Measurements from ENCODE around the gene MAGEL2. TPM values are rescaled to one million over a fixed set of nuclear protein-coding genes. Genes with fewer than 3 reads are reported as not detected.

MAGEL2 gene
- 0.27 TPM in 1 of 2 replicates, not detected in the other for total RNA-seq (2014; rRNA removed; shearing (Covaris generic))

DNA sequence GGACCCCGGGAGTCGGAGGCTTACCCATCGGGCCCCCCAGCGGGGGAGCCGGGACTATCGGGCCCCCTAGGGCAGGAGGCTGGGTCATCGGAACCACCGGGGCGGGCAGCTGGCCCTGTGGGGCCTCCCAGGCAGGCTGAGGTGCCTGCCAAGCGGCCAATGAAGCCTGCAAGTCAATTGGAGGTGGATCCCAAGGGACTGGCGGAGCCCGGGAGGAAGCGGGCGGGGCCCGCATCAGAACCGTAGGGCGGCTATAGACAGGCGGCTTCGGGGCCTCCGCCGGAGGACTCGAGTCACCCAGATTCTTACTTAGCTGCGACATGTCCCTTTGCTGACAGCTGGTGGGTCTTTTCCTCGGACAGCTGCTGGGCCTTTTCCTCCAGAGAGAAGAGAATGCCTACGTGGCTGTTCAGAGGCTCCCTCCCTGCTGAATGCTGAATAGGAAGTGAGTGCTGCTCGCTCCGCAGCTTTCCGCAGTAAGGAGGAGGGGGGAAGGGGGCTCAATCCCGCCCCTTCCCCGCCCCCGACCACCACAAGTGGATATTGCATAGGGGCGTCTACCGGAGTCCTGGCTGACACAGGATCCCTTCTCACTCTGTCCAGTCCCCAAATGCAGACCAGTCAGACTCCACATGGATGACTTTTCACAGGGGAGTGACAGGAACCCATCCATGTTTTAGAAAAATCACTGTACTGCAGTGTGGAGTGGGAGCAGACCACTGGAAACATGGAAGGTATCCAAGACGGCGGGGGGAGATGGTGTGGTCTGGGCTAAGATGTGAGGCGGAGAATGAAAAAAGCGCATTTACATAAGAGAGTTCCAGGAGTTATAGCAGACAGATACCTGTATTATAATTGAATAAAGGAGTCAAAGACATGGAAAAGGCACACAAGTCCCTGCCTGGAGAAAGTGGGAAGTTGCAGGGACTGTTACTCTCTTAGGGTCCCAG, at the start of gene MAGEL2:
TSS of gene MAGEL2 (minus strand) at position 447 of the 950 bp plus-strand sequence. CDS start at position 322, 125 bp downstream.
- DNase-seq (ENCODE audit: low spot score) = no peak

DNA sequence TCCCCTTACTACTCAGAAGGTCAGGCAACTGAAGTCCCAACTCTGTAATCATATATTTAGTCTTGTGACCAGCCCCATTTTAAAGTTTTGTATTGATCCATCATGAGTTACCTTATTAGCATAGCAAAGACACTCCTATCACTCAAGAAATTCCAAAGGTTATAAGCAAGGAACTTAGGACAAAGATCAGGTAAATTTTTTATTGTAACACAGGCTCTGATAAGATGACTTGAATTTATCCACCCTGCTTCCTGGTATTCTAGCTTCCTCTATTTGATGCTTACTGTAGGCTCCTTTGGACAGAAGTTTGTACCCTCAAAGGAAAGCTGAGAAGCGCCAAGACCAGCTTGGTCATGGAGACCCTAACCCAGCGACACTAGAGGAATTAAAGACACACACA, 47.6 kb upstream of the MAGEL2 start:
- no peak for DNase-seq (ENCODE audit: low spot score)

DNA sequence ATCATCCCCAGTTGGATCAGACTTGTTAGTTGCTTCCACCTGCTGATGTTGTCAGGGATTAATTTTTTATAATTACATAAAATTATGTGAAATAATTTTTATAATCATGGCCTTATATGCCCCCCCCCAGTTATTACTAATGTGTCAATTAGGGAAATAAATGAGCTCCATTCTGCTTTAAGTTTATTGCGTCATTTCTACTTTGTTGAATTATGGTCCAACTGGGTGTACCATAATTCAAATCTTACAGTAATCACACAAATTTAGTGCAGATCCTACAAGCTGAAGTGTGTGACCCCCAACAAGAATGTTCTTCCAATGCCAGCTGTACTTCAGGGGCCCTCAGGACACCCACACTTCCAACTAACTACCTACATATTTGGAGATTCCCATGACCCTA, 46.9 kb upstream of the MAGEL2 start:
- DNase-seq (ENCODE audit: low spot score) = no peak

DNA sequence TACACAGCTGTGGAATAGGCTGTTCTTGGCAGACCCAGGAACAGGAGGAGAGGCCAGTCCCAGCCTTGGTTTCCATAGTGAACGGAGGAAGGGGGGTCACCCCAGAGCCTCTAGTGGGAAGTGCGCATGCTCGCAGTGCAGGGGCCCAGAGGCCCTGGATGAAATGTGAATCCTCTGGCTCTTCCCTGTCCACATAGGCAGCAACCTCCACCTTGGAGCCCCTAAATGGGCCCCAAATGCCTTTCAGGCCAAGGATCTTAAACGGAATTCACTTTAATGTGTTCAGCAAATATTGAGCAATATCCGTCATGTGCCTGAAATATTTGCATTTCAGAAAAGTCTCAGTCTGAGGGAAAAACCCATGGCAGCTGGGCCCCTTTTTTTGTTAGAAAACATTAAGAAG, 42.8 kb upstream of the MAGEL2 start:
- DNase-seq (ENCODE audit: low spot score) = no peak

DNA sequence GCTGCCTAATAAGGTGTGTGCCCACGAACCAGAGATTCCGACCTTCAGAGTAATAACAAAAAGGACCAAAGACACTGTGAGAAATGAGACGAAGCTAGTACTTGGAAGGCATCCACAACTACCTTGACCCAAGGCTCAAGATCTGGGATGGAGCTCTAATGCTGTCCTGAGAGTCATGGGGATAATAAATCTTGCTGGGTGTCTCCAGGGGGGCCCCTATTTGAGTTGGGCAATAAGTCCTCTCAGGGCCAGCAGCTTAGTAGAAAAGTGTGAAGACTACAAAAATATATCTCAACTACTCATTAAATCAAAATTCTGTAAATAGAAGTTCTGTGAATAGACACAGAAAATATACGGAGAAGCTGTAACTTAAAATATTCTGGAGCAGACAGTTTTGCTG, 42.3 kb upstream of the MAGEL2 start:
- no peak for DNase-seq (ENCODE audit: low spot score)

DNA sequence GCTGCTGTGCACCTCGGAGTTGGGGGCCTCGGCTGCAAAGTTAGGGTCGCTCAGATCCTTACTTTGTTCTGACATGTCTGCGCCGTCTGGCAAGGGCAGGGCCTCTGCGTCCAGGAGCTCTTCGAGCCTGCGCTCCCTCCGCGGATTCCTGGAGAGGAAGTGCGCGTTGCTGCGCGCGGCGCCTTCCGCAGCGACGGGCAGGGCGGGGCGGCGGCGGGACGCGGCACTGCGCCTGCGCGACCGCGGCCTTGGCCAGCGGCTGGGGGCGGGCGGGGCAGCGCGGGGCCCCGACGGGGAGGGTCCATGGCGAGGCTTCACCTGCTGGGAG, 39.4 kb upstream of the MAGEL2 start, which contains the start of gene NDN:
TSS of gene NDN (minus strand) at position 163 of the 328 bp plus-strand sequence. CDS start at position 75, 88 bp downstream.
- DNase-seq (ENCODE audit: low spot score) = no peak

DNA sequence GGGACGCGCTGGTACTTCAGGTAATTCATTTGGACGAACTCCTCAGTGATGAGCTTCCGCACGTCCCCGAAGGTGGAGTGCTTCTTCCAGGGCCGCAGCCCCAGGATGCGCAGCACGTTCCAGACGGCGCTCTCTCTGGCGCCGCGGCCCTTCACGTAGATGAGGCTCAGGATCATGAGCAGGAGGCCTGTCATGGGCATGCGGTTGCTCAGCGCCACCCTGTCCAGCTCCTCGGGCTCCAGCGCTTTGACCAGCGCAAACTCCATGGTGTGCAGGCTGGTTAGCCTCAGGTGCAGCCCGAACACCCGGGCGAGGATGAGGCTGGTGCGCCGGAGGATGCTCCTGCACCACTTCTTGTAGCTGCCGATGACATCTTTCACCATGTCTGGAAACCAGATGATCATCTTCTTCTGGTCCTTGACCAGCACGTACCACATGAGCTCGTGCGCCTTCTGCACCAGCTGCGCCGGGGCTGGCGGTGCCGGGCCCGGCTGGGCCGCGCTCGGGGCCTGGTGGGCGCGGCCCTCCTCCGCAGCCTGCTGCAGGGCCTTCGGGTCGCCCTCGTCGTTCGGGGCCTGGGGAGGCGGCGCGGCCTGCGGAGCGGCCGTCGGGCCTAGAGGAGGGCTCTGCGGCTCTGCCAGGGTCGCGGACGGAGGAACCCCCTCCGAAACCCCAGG, 38.9 kb upstream of the MAGEL2 start:
- DNase-seq (ENCODE audit: low spot score) = no peak

DNA sequence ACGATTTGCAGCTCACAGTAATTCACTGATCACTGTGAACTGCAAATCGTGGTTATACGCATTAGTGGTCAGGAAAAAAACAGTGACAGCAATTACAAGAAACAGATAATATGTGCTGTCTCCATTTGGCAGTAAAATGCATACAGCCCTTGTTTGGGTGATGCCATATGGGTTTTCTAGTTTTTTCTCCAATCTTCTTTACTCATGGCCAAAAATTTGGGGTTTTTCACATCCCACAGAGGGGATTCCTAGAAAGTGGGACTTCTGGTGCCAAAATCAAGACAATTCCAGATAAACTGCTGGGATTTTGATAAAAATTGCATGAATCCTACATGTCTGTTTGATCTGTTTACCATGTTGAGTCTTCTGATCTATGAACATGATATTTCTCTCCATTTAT, 23.8 kb upstream of the MAGEL2 start:
- no peak for DNase-seq (ENCODE audit: low spot score)

DNA sequence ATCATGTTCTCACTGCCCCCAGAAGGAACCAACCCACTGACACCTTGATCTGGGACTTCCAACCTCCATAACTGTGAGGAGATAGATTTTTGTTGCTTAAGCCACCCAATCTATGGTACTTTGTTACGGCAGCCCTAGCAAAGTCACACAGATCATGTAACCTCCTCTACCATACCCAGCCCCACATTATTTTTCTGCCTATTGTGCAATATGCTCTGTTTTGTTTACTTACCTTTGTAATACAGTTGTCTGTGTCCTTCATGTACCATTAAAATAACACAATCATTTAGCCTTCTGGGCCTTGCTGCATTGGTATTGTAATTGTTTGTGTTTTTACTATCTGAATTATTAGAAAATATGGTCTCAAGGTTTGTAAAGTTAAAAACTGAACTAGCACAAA, 23.3 kb upstream of the MAGEL2 start:
- no peak for DNase-seq (ENCODE audit: low spot score)

DNA sequence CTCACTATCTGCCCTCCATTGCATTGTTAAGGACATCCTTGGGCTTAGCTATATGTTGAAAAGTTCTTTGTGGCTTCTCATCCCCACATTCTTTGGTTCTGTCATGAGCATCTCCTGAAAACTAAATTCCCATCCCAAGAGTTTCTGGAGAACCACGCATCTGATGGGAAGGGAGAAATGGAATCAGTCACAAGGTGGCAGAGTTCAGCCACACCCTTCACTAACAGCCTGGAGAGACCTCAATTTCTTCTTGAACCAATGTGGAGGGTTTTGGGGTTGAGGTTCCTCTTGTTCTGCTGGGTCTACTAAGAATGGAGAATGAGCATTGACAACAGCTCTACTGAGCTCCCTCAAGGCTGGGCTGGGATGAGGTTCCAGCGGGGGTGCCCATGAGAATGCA, 15.6 kb upstream of the MAGEL2 start:
- DNase-seq (ENCODE audit: low spot score) = no peak

DNA sequence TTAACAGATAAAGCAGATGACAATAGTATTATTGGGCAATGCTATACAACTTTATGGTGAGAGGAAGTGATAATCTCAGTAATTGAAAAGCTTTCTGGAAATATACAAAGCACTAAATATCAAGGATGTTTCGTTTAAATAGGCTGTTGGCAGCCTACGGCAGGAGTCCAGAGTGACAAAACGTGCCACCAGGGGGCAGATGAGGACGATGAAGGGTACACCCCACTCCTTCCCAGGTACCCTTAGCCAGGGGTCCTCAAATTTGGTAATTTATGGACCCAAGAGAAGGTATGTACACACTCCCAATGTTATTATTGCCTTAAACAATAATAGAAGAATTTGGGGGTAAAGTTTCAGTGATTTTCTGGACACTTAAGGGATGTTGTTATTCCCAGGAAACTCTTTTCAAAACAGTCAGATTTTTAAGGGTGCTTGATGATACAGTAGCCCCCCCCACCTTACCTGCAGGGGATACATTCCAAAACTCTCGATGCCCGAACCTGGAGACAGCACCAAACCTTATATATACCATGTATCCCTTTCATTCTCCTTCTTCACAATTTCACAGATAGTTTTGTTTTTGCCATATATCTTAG, 1.4 kb upstream of the MAGEL2 start:
- DNase-seq (ENCODE audit: low spot score) = no peak

DNA sequence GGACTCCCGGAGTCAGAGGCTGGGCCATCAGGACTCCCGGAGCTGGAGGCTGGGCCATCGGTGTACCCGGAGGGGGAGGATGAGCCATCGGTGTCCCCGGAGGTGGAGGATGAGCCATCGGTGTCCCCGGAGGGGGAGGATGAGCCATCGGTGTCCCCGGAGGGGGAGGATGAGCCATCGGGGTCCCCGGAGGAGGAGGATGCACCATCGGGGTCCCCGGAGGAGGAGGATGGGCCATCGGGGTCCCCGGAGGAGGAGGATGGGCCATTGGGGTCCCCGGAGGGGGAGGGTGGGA, 719 bp downstream of the MAGEL2 start:
- DNase-seq (ENCODE audit: low spot score) = no peak

DNA sequence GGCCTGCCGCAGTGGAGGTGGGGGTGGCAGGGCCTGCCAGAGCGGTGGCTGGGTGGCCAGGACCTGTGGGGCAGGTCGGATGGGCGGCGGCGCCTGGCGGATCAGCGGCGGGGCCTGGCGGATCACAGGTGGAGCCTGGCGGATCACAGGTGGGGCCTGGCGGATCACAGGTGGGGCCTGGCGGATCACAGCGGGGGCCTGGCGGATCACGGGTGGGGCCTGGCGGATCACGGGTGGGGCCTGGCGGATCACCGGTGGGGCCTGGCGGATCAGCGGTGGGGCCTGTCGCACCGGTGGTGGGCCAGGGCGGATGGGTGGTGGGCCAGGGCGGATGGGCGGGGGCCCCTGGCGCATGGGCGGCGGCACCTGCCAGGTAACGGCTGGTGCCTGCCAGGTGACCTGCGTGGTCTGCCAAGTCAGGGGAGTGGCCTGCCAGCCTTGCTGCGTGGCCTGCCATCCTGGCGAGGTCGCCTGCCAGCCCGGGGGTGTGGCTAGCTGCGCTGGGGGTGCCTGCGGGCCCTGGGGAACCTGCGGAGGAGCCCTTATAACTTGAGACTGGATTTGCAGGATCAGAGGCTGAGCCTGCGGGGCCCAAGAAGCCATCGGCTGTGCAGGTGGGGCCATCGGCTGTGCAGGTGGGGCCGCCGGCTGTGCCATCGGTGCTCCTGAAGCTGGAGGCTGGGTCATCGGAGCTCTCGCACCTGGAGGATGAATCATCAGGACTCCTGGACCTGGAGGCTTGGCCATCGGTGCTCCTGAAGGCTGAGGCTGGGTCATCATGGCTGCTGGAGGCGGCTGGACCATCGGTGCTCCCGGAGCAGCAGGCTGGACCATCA, 1.3 kb downstream of the MAGEL2 start:
- DNase-seq (ENCODE audit: low spot score) = no peak

DNA sequence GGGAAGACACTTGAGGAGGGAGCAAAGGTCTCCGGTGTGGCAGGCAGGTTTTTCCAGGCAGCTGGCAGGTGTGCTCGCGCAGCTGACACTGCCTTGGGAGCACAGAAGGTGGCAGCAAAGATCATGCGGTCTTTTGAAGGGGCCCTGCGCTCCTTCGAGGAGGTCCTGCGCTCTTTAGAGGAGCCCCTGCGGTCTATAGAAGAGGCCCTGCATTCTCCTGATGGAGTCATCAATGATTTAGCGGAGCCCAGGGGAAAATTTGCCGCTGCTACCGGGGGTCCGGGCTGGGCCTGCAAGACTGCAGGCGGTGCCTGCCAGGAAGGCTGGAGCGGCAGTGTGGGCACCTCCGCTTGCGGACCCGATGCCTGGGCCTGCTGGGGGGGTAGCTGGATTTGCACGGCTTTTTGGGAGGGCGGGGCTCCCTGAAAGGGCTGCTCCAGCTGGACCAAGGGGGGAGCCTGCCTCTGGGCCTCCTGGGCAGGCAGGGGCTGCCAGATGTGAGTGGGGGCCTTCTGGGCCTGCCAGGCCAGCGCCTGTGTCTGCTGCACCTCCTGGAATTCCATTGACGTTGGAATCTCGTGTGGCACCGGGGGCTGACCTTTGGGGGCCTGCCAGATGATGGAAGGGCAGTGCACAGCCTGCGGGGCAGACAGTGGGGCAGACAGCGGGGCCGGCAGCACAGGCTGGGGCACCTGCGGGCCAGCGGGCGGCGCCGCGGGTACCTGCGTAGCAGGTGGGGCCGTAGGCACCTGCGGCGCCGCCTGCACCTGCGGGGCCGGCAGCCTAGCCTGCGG, 2.1 kb downstream of the MAGEL2 start:
- no peak for DNase-seq (ENCODE audit: low spot score)

DNA sequence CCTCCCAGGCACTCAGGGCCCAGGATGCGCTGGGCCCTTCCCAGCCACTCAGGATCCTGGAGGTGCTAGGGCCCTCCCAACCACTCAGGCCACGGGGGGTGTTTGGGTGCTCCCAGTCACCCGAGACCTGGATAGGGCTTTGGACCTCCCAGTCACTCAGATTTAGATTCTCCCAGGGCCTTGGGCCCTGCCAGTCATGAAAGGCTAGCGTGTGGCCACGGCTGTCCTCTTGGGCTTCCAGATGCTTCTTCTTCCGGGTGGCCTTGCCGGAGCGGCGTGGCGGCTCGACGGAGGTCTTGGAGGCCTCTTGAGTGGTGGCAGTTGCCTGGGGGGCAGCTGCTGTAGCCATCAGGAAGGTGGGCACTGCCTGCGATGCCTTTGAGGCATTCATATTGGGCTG, 2.8 kb downstream of the MAGEL2 start:
- no peak for DNase-seq (ENCODE audit: low spot score)

DNA sequence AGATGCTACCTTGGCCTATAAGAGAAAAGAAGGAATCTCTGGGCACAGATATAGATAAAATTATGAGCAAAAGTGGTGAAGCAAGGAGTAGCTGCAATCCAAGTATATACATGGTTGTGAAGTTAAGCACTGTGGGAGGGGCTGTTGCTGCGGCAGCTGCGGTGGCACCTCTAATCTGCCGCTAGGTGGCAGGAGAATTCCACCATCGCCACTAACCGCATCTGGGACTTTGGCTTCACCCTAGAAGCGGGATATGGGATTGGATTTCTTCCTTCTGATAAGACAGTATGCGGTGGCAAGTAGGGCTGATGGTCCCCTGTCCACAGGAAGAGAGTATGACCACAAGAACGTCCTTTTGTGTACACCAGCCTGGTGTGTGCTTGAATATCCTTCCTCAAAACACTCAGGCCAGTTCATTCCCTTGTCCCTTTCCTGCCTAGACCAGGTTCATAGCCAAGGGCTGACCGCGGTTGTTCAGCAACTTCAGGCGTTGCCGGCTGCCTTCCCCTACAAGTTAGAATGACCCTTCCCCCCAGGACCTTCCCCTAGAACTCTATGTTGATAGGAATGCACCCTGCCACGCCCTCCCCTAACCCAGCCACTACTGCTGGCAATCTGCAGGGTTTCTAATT, 5.1 kb downstream of the MAGEL2 start:
- peak; percentile 58 for DNase-seq (ENCODE audit: low spot score)

DNA sequence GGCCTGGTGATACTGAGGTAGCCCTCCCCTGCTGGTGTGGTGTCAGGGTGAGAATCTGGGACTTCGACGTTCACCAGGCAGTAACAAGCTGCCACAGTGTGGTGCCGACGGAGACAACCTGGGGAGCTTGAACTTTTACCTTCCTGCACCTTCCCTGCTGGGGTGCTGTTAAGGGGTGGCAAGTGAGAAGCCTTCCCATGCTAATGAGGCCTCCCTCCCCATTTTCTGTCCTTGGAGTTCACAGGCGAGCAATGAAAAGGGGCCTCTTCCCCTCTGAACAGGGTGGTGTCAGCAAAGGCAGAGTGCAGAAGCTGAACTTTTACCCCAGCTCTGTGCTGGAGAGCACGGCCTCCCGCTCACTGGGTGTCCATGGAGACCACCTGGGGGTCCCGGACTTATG, 13.5 kb downstream of the MAGEL2 start:
- DNase-seq (ENCODE audit: low spot score) = no peak

DNA sequence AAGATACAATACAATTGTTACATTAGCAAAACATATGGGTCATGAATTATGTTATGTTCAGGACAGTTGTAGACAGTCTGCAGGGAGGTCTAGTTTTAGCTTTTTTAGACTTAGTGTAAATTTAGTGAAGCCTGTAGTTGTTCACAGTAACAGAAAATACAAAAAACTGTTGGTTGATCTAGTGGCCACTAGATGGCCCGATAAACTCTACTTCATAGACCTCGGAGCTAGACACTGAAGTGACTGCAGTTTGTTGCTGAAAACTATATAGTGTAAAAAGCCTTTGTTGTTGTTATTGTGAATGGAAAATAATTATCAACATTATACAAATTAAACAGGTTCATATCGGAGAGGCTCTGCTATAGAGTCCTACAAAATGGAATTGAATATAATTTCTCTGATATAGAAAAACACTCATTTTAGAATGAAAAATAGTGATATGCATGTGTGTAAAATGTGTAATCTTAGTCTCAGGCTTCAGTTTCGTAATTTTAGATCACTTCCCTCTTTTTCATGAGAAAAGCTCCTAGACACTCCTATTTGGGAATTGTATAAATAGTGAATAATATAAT, 18.3 kb downstream of the MAGEL2 start:
- DNase-seq (ENCODE audit: low spot score) = no peak

DNA sequence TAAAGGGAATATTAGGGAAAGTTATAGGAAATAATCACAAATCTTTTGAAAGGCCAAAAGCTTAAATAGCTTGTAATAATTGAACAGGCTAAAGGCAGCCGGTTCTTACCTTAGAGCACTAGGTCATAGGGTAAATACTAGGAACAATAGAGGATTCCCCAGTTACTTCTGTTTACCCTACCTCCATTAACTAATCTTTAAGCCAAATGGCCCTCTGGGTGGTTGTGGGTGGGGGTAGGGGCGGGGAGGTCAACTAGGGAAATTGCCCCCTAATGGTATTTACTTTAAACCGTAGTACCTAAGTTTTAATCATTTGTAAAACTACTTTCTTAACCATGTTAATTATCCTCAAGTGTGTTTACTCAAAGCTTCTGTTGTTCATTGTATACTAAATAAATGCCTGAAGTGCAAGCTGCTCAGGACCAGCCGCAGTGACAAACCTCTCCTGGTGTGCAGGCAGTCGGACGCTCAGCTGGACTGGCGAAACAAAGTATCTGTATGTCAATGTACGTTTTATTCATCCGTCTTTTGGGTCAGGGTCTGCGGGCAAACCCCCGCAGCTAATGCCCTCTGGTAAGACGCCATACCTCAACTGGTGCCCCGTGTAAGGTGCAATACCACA, 18.9 kb downstream of the MAGEL2 start:
- DNase-seq (ENCODE audit: low spot score) = no peak

DNA sequence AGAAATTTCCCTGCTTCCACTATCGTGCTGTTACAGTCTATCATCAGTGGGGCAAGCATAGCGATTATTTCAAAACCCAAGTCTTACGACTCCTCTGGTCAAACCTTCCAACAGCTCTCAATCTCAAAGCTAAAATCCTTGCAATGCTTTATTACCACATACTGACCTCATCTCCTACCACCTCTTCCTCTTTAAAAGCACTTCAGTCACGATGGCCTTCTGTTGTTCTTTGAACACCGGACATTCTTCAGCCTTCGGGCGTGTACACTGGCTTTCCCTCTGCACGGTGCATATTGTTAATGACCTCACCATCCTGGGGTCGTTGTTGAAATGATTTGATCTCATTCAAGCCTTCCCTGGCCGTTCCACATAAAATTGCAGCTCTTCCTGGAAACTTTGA, 31.1 kb downstream of the MAGEL2 start:
- DNase-seq (ENCODE audit: low spot score) = no peak
